IPS-20b (cell line): ENCODE data around the gene DNAH6.

Experiments used
- H3K27ac ChIP-seq: one replicate; pipeline ENCODE4 v1.5.1; 2013; ENCODE audit warnings: low read length
- H3K27me3 ChIP-seq: 2 replicates; pipeline ENCODE4 v1.6.1; 2013; ENCODE audit warnings: mild to moderate bottlenecking, low read length, inconsistent platforms; ENCODE audit not compliant: insufficient read depth
- H3K36me3 ChIP-seq: 2 replicates; pipeline ENCODE4 v1.6.1; 2013; ENCODE audit warnings: low read depth, mild to moderate bottlenecking, inconsistent platforms, low read length, moderate library complexity; ENCODE audit not compliant: insufficient read depth
- H3K4me1 ChIP-seq: 2 replicates; pipeline ENCODE4 v1.6.1; 2013; ENCODE audit warnings: mild to moderate bottlenecking, control low read depth, inconsistent platforms, low read length, moderate library complexity; ENCODE audit not compliant: insufficient read depth
- H3K4me3 ChIP-seq: 2 replicates; pipeline ENCODE4 v1.5.1; 2013; ENCODE audit warnings: mild to moderate bottlenecking, low read length, inconsistent platforms
- H3K9ac ChIP-seq: 2 replicates; pipeline ENCODE4 v1.6.1; 2013; ENCODE audit warnings: low read depth, mild to moderate bottlenecking, inconsistent platforms, low read length, moderate library complexity
- H3K9me3 ChIP-seq: 2 replicates; pipeline ENCODE4 v1.6.1; 2013; ENCODE audit warnings: mild to moderate bottlenecking, low read depth, low read length, inconsistent platforms; ENCODE audit not compliant: insufficient read depth

DNAH6 gene

DNA sequence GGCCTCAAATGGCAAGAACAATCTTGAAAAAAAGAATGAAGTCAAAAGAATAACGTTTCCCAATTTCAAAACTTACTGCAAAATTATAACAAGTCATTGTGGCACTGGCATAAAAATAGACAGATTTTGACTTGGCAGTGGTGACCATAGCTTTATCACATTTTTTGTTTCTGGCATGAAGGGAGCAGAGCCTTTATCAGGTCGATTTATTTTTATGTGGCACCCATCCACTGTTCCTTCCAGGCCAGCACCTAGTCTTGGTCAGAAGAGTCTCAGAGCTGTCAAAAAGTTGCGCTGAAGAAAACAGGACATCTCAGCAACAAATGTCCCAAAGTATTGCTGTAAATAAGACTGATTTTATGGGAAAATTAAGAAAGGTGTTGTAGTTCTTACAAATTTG, 272.2 kb downstream of the DNAH6 start:
- no peaks in the 10 kb centered on the region for H3K4me1 ChIP-seq
- no peaks in the 10 kb centered on the region for H3K36me3 ChIP-seq
- H3K27ac ChIP-seq: no peak overlapping the region
- no peaks in the 10 kb centered on the region for H3K27me3 ChIP-seq
- H3K9me3 ChIP-seq: no peaks in the 10 kb centered on the region
- H3K4me3 ChIP-seq: no peak overlapping the region
- H3K9ac ChIP-seq: no peak overlapping the region

DNA sequence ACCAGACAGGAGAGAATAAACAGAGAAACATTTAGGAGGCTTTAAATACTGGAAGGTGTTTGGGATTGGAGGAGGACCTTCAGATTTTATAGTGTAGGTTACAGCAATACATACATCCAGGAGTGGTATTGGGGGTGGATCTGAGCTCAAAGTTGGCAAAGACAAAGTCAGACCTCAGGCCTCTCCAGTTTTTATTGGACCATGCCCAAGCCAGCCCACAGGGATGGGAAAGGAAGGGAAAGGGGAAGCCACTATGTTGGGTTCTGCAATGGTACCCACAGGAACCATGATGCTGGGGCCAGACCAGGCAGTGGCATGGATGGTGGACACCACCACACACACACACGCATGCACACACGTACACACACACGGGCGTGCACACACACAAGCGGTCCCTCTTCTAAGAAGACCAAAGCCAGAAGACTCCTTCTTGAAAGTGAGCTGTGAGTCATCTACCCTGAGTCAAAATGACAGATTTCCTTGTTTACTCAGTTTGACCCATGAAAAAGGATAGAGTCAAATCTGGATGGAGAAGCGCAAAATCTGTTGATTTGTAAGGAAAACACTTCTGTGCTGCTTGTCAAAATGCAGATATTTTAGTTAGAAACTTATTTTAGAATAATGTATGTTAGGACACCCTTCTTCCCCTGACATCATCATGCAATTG, 276.7 kb downstream of the DNAH6 start:
- no peaks in the 10 kb centered on the region for H3K27me3 ChIP-seq
- no peaks in the 10 kb centered on the region for H3K4me1 ChIP-seq
- no peak overlapping the region for H3K27ac ChIP-seq
- no peak overlapping the region for H3K9ac ChIP-seq
- no peaks in the 10 kb centered on the region for H3K36me3 ChIP-seq
- H3K4me3 ChIP-seq: no peak overlapping the region
- H3K9me3 ChIP-seq: no peaks in the 10 kb centered on the region

DNA sequence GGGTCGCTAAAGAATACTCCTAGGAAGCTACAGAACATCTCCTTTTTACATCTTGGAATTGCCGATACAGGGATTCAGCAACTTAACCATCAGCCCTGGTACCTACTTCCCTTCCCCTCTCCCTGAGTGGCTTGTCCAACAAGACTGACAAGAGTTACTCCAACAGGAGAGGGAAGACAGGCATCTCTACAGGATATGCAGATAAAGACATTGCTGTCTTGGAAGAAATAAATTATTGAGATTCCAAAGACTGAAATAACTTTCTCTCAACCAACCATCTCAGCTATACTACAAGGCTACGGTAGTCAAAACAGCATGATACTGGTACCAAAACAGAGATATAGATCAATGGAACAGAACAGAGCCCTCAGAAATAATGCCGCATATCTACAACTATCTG, 277.3 kb downstream of the DNAH6 start:
- H3K36me3 ChIP-seq: no peaks in the 10 kb centered on the region
- no peak overlapping the region for H3K9ac ChIP-seq
- H3K4me3 ChIP-seq: no peak overlapping the region
- no peaks in the 10 kb centered on the region for H3K4me1 ChIP-seq
- no peak overlapping the region for H3K27ac ChIP-seq
- H3K27me3 ChIP-seq: no peaks in the 10 kb centered on the region
- no peaks in the 10 kb centered on the region for H3K9me3 ChIP-seq

DNA sequence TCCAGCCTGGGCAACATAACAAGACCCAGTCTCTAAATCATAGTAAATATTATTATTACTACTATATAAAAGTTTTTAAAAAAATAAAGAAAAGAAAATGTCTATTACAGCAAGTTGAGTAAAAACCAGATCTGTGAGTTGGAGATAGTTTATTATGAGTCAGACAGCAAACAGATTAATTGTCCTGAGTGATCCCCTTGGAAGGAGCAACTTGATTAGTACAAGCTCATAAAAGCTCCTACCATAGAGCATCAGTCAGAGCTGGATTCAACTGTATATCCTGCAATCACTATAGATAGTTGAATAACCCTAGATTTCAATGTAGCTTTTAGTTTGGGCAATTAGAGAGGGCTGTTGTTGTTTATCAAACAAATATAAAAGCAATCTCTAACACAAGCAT, 280.5 kb downstream of the DNAH6 start:
- Histone ChIP-seq H3K36me3 (no peaks in the 10 kb centered on the region), H3K9me3 (no peaks in the 10 kb centered on the region), H3K27ac (no peak overlapping the region), H3K4me1 (peaks cover 11% of the 10 kb centered on the region), H3K4me3 (no peak overlapping the region), H3K9ac (no peak overlapping the region), H3K27me3 (no peaks in the 10 kb centered on the region)

DNA sequence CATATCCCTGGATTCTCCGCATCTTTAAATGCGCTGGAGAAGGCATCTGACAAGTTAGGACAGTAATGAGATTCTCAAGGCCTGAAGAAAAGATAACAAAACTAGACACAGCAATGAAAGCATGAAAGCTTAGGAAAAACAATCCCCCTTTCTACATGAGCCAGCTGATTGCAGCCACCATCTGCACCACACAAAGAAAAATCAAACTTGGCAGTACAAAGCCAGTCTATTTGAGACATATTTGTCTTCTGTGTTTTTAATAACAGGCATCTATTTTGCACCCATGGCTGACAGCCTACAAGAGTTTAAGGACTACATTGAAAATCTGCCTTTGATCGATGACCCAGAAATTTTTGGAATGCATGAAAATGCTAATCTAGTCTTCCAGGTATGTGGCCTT, 281.0 kb downstream of the DNAH6 start:
- Histone ChIP-seq H3K4me1 (peaks cover 11% of the 10 kb centered on the region), H3K4me3 (no peak overlapping the region), H3K9me3 (no peaks in the 10 kb centered on the region), H3K36me3 (no peaks in the 10 kb centered on the region), H3K9ac (no peak overlapping the region), H3K27me3 (no peaks in the 10 kb centered on the region), H3K27ac (no peak overlapping the region)

DNA sequence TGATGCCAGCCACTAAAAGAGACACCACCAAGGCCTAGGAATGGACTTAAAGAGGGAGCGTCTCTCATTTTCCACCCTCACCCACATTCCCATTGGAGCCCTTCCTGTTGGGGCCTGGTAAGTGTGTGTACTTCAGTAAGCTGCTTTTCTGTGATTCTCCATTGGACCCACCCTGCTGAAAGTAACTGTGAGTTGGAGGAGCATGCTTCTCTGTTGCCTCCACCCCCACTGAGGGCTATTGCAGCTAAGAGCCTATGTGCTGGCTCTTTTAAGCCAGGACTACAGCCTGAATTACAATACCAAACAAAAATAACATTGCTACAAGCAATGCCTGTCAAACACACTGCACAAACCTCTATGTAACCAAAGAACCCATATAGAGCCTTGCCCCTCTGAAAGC, 283.5 kb downstream of the DNAH6 start:
- Histone ChIP-seq H3K36me3 (no peaks in the 10 kb centered on the region), H3K4me3 (peak overlapping the region; percentile 36), H3K27me3 (no peaks in the 10 kb centered on the region), H3K9me3 (no peaks in the 10 kb centered on the region), H3K4me1 (peaks cover 11% of the 10 kb centered on the region), H3K9ac (no peak overlapping the region), H3K27ac (peak overlapping the region; percentile 1)

DNA sequence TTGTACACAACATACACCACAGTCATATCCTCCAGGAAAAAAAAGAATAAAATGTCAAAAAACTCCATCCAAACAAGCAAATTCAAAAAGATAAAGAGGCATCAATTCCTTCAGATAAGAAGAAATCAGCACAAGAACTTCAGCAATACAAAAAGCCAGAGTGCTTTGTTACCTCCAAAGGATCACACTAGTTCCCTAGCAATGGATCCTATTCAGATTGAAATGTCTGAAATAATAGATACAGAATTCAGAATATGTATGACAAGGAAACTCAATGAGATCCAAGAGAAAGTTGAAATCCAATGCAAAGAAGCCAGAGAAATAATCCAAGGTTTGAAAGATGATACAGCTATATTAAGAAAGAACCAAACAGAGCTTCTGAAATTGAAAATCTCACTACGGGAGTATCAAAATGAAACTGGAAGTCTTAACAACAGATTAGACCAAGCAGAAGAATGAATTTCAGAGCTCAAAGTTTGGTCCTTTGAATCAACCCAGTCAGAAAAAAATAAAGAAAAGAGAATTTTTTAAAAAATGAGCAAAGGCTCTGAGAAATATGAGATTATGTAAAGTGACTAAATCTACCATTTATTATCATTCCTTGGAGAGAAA, 284.0 kb downstream of the DNAH6 start:
- Histone ChIP-seq H3K4me3 (peak overlapping the region; percentile 36), H3K9ac (no peak overlapping the region), H3K4me1 (peaks cover 11% of the 10 kb centered on the region), H3K27ac (peak overlapping the region; percentile 1), H3K36me3 (no peaks in the 10 kb centered on the region), H3K27me3 (no peaks in the 10 kb centered on the region), H3K9me3 (no peaks in the 10 kb centered on the region)

DNA sequence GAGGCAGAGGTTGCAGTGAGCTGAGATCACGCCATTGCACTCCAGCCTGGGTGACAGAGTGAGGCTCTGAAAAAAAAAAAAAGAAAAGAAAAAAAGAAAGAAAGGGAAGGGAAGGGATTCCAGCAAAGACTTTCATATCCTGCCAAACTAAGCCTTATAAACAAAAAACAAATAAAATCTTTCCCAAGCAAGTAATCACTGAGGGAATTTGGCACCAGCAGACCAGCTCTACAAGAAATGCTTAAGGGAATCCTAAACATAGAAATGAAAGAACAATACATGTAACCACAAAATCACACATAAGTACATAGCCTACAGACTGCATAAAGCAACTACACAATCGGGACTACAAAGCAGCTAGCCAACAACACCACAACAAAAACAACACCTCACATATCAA, 285.5 kb downstream of the DNAH6 start:
- H3K27ac ChIP-seq: no peak overlapping the region
- H3K9me3 ChIP-seq: no peaks in the 10 kb centered on the region
- peaks cover 11% of the 10 kb centered on the region for H3K4me1 ChIP-seq
- no peaks in the 10 kb centered on the region for H3K27me3 ChIP-seq
- H3K36me3 ChIP-seq: no peaks in the 10 kb centered on the region
- no peak overlapping the region for H3K9ac ChIP-seq
- no peak overlapping the region for H3K4me3 ChIP-seq

DNA sequence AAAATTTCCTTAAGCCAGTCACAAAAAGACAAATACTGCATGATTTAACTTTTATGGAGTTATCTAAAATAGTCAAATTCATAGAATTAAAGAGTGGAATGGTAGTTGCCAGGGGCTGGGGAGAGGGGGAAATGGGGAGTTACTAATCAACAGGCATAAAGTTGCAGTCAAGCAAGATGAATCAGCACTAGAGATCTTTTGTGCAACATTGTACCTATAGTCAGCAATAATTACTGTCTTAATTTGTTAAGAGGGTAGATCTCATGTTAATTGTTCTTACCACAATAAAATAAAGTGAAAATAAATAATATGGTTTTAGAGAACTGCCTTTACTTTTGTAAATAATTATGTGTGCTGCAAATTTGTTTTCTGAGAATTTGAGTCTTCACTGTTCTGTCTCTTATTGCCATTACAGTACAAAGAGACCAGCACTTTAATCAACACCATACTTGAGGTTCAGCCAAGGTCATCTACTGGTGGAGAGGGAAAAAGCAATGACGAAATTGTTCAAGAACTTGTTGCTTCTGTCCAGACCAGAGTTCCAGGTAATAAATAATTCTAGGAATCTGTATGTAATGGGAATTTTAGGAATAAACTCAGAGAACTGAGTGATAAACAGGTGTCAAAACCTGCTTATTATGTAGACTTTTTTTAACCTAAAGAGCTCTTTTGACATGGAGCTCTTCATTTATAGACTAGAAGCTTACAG, 289.1 kb downstream of the DNAH6 start:
- Histone ChIP-seq H3K4me3 (no peak overlapping the region), H3K27ac (no peak overlapping the region), H3K9ac (no peak overlapping the region), H3K4me1 (no peaks in the 10 kb centered on the region), H3K27me3 (no peaks in the 10 kb centered on the region), H3K9me3 (no peaks in the 10 kb centered on the region), H3K36me3 (no peaks in the 10 kb centered on the region)

DNA sequence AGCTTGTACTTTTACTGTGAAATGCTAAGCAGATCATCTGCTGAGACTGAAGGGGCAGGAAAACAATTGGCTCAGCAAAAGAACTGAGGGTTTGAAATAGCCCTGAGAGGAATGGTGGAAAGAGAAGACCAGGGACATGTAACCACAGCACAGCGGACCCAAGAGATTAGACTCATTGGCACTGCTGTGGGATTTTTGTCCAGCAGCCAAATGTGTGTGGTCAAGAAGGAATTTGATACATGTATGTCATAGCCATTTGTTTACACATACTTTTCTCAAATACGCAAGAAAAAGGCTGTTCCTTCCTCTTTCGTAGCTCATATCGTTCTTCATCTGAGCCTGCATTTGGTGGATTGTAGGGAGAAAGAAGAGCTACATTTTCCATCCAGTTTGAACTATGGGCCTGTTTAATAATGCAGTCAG, 290.8 kb downstream of the DNAH6 start:
- H3K27me3 ChIP-seq: no peaks in the 10 kb centered on the region
- H3K4me1 ChIP-seq: no peaks in the 10 kb centered on the region
- no peak overlapping the region for H3K27ac ChIP-seq
- no peaks in the 10 kb centered on the region for H3K9me3 ChIP-seq
- H3K4me3 ChIP-seq: no peak overlapping the region
- no peak overlapping the region for H3K9ac ChIP-seq
- H3K36me3 ChIP-seq: no peaks in the 10 kb centered on the region

DNA sequence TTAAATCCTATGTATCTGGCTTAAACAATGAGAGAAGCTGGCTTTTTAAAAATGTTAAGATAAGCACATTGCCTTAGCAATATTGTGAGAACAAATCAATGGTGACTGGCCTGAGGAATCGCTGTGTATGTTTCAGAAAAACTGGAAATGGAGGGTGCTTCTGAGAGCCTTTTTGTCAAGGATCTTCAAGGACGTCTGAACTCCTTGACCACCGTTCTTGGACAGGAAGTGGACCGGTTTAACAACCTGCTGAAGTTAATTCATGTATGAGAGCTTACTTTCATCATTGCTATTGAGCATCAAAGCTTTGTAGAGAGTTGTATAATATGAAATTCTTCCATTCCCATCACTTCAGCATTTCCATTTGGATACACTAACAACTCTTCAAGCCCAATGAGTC, 292.0 kb downstream of the DNAH6 start:
- no peak overlapping the region for H3K9ac ChIP-seq

DNA sequence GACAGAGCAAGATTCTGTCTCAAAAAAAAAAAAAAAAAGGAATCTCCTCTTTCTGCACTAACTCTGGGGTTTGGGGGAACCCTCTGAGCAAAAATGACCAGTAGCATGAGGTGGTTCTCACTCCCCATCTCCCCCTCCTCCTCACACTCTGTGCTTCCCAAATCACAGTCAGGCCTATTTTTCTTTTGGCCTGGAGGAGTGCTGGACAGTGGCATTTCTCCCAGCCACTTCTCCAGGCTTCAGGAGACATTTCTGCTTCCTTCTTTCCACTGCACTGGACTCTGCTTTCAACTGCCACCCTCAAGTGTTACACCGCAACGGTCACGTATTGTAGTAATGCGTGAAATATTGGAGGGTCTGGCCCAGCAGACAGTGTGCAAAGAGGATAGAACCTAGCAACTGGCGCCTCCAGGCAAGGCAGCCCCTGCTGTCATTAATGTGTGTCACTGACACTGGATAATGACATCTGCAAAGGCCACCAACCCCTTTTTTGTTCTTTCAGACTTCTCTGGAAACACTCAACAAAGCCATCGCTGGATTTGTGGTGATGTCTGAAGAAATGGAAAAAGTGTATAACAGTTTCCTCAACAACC, 295.6 kb downstream of the DNAH6 start:
- Histone ChIP-seq H3K9ac (no peak overlapping the region), H3K27ac (no peak overlapping the region), H3K4me1 (no peaks in the 10 kb centered on the region), H3K9me3 (no peaks in the 10 kb centered on the region), H3K36me3 (no peaks in the 10 kb centered on the region), H3K4me3 (no peak overlapping the region), H3K27me3 (no peaks in the 10 kb centered on the region)

More for the DNA sequence above, 292.0 kb downstream of the DNAH6 start:
- Histone ChIP-seq H3K36me3 (no peaks in the 10 kb centered on the region), H3K27ac (no peak overlapping the region), H3K9me3 (no peaks in the 10 kb centered on the region), H3K27me3 (no peaks in the 10 kb centered on the region), H3K4me1 (no peaks in the 10 kb centered on the region), H3K4me3 (no peak overlapping the region)
